WERI-Rb-1 (cell line): Measurements from ENCODE around the gene MPP7.

Experiments
- DNase-seq: peaks from one replicate; pipeline ENCODE4 v3.0.0-alpha.2; 2020
- H3K27ac ChIP-seq: fragments of 250-450 bp; sonication (Bioruptor Pico); 2 replicates; pipeline ENCODE4 v1.5.1; 2020; ENCODE audit warnings: mild to moderate bottlenecking, moderate library complexity
- H3K27me3 ChIP-seq: fragments of 250-450 bp; sonication (Bioruptor Pico); 2 replicates; pipeline ENCODE4 v1.5.1; 2021; ENCODE audit warnings: mild to moderate bottlenecking, low read depth, moderate library complexity; ENCODE audit not compliant: insufficient read depth, severe bottlenecking
- H3K36me3 ChIP-seq: fragments of 250-450 bp; sonication (Bioruptor Pico); 2 replicates; pipeline ENCODE4 v1.5.1; 2020; ENCODE audit warnings: mild to moderate bottlenecking, moderate library complexity
- H3K4me3 ChIP-seq: 2 replicates; pipeline ENCODE4 v1.5.1; 2011; ENCODE audit warnings: low read depth, mild to moderate bottlenecking, control low read depth, low read length
- H3K9me3 ChIP-seq: fragments of 250-450 bp; sonication (Bioruptor Pico); 2 replicates; pipeline ENCODE4 v1.5.1; 2021; ENCODE audit warnings: mild to moderate bottlenecking, moderate library complexity; ENCODE audit not compliant: severe bottlenecking
- TF ChIP-seq, protein P1 (sequence below): IDR thresholded peaks from 2 replicates; pipeline ENCODE4 v1.5.1; 2011; ENCODE audit warnings: low read depth, mild to moderate bottlenecking, control low read depth, inconsistent platforms, low read length

Gene MPP7

DNA sequence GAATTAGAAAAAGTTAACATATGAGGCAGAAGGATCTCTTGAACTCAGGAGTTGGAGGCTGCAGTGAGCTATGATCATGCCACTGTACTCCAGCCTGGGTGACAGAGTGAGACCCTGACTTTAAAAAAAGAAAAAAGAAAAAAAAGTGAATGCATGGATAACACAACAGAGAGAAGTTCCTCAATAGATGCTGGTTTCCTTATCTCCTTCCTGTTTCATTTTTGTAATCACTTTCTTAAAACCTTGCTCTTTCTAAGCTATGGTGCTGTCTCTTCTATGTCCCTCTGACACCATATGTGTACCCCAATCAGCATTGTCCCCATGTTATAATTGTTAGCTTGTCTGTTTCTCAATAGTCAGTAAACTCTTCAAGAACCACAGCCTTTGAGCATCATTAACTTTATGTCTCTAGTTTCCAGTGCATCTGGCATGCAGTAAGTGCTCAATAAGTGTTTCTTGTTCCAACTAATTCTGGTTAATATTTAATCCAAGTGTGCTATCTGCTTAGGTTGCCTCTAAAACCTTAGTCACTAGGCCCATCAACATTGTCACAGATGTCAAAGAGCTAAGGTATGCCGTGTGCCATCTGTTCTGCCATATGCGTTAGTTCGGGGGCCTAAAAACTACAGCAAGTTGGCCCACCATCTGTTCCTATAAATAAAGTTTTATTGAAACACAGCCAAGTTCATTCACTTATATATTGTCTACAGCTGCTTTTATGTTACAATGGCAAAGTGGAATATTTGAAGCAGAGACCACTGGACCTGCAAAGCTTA is 36.2 kb downstream of the MPP7 start:
- Histone ChIP-seq H3K27me3 (no peaks in the 10 kb centered on the region), H3K9me3 (no peaks in the 10 kb centered on the region), H3K27ac (no peak overlapping the region), H3K36me3 (no peaks in the 10 kb centered on the region), H3K4me3 (no peak overlapping the region)
- TF ChIP-seq, protein P1, sequence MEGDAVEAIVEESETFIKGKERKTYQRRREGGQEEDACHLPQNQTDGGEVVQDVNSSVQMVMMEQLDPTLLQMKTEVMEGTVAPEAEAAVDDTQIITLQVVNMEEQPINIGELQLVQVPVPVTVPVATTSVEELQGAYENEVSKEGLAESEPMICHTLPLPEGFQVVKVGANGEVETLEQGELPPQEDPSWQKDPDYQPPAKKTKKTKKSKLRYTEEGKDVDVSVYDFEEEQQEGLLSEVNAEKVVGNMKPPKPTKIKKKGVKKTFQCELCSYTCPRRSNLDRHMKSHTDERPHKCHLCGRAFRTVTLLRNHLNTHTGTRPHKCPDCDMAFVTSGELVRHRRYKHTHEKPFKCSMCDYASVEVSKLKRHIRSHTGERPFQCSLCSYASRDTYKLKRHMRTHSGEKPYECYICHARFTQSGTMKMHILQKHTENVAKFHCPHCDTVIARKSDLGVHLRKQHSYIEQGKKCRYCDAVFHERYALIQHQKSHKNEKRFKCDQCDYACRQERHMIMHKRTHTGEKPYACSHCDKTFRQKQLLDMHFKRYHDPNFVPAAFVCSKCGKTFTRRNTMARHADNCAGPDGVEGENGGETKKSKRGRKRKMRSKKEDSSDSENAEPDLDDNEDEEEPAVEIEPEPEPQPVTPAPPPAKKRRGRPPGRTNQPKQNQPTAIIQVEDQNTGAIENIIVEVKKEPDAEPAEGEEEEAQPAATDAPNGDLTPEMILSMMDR = no peak
- DNase-seq = no peak

DNA sequence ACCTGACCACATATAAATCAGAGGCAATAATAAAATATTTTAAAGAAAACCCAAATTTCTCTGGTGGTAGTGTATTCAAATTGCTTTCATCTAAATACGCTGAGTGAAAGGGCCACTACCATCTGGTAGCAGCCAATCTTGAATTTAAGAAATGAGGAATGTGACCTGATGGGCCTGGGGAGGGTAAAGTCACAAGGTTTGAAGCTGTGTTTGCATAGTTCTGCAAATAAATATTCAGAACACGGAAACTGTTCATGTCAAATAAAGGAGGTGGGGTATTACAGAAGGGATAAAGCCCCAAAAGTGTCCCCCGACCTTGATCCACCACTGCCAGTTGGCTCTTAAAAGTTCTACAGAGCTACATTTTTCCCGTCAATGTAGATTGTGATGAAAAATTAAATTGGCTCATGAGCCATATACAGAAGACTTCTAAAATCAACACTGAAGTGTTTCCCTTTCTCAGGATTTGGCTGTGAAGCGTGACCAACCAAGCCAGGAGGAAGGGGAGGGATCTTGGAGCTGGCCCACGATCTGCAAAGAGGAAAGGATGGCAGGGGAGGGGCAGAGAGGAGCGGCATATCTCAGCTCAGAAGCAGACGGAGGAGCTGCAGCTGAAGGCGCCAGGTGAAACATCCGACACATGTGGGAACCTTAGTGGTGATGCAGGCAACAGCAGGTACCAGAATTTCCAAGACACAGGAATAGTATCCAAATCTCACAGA is 39.6 kb downstream of the MPP7 start:
- DNase-seq = no peak
- H3K4me3 ChIP-seq = no peak overlapping the region
- no peaks in the 10 kb centered on the region for H3K9me3 ChIP-seq
- H3K27me3 ChIP-seq = no peaks in the 10 kb centered on the region
- H3K36me3 ChIP-seq = no peaks in the 10 kb centered on the region
- no peak overlapping the region for H3K27ac ChIP-seq
- TF ChIP-seq, protein P1 = no peak

DNA sequence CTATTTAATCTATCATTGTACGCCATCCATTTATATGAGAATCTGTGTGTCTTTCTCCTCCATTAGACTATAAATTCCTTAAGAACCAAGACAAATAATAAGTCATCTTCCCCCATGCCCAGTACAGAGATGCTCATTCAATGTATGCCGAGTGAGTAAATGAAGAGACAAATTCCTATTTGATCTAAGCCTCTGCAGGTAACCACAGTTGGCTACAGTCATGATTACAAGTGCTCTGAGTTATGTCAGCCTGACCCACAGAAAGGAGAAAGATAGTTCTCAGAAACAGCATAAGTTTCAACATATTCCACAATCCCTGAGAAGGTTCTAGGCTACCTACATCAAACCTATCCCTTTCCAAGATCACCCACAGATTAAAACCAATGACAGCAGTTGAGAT is 46.1 kb downstream of the MPP7 start:
- Histone ChIP-seq H3K27me3 (no peaks in the 10 kb centered on the region), H3K4me3 (no peak overlapping the region), H3K9me3 (no peaks in the 10 kb centered on the region), H3K36me3 (no peaks in the 10 kb centered on the region), H3K27ac (no peak overlapping the region)
- TF ChIP-seq, protein P1 = no peak
- no peak for DNase-seq

DNA sequence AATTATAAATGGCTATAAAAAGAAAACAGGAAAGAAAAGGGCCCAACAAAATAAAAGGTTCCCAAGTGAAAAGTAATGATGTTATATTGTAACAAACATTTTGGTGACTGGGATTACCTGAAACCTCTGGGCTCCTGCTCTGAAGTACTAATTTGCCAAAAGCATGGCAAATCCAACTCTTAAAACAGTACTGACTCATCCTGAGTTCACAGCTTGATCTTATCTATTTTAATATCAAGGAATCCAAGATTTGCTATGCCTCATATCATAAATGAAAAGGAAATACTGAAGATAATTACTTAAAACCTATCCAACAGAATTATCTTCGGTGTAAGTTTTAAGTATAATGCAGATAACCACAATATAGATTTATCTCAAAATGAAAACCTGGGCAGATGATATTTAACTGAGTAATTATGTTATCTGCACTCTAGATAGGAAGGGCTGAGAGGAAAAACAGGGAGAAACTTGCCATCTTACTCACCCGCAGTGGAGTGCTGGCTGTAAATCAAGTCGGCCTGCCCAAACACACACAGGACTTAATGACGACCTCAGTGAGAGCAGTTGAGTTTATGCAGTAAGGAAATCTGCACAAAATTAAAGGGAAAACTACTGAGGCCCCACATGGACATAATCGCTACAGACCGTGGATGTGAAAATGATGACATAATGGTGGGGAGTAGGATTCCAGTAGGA is 48.4 kb downstream of the MPP7 start:
- Histone ChIP-seq H3K27ac (no peak overlapping the region), H3K27me3 (no peaks in the 10 kb centered on the region), H3K36me3 (no peaks in the 10 kb centered on the region), H3K9me3 (no peaks in the 10 kb centered on the region), H3K4me3 (no peak overlapping the region)
- TF ChIP-seq, protein P1 = no peak
- DNase-seq = no peak

DNA sequence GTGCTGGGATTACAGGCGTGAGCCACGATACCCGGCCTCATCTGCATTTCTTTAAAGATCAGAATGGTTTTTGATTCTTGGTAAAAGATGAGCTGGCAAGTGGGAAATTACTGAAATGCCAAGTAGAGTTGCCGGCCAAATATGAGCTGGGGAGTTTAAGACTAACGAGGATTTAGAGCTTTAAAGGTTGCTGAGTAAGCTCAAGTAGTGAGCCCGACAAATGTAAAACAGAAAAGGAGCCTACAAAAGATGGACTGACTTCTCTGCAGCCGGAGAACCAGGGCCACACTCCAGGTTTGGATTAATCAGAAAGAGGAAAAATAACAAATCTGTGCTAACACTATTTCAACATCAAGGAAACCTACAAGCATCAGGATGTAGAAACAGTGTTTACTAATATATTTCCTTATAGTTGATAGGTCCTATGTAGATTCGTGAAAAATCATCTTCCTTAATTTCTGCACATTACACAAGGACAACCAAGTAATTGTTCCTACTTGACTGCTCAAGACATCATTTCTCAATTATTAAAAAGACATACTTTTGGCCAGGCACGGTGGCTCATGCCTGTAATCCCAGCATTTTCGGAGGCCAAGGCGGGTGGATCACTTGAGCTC is 49.6 kb downstream of the MPP7 start:
- Histone ChIP-seq H3K9me3 (no peaks in the 10 kb centered on the region), H3K27ac (no peak overlapping the region), H3K36me3 (no peaks in the 10 kb centered on the region), H3K4me3 (no peak overlapping the region), H3K27me3 (no peaks in the 10 kb centered on the region)
- TF ChIP-seq, protein P1 = no peak
- DNase-seq = no peak
